K562 (cell line): ENCODE data around the gene TXNRD2. TPM values are rescaled to one million over a fixed set of nuclear protein-coding genes. Genes with fewer than 3 reads are reported as not detected.
A peak's percentile ranks its signal among the peaks of the same experiment; 100 is the strongest.

Experiments used
- CXXC5 ChIP-seq: fragments of 250-450 bp; sonication (Bioruptor Pico); IDR thresholded peaks from 2 replicates; pipeline ENCODE4 v1.8.0; 2022; ENCODE audit warnings: inconsistent platforms, mild to moderate bottlenecking, moderate library complexity
- DNMT1 ChIP-seq: fragments of 450-650 bp; IDR thresholded peaks from 2 replicates; pipeline ENCODE4 v1.6.1; 2016; ENCODE audit warnings: antibody characterized with exemption, mild to moderate bottlenecking
- ELF1 ChIP-seq: fragments of 200-800 bp; sonication (Bioruptor generic); IDR thresholded peaks from 2 replicates; pipeline ENCODE4 v1.6.1; 2016; ENCODE audit warnings: missing genetic modification characterization, missing compliant biosample characterization
- RBM14 ChIP-seq: fragments of 200-400 bp; formaldehyde crosslinking; IDR thresholded peaks from 2 replicates; pipeline ENCODE4 v1.6.1; 2018; ENCODE audit warnings: low read depth, mild to moderate bottlenecking, low read length, moderate library complexity, borderline replicate concordance; ENCODE audit not compliant: insufficient read depth
- THRAP3 ChIP-seq: fragments of 450-650 bp; IDR thresholded peaks from 2 replicates; pipeline ENCODE4 v1.6.1; 2016; ENCODE audit warnings: mild to moderate bottlenecking, inconsistent platforms, borderline replicate concordance
- ZBED1 ChIP-seq: IDR thresholded peaks from 2 replicates; pipeline ENCODE4 v1.6.1; 2014
- polyA plus RNA-seq, 8 experiments: library from polyadenylated mRNA; depleted of rRNA in 4 of 8; stranded (reverse) in 5 of 8; unstranded in 3 of 8; fragments of >200 nt; fragmentation: Nextera tagmentation in 2 of 8; fragmentation: Illumina TruSeq in 1 of 8; extraction: Ambion mirVana in 2 of 8; extraction: Trizol in 1 of 8; gene quantifications; 2 replicates each; pipeline versions ENCODE4 v1.2.1 to v1.2.3, GENCODE V29; 2011 to 2014; ENCODE audit warnings: inconsistent platforms in 1 of 8, missing spikeins in 1 of 8
- total RNA-seq, 7 experiments: library from RNA; depleted of rRNA in 6 of 7; stranded (reverse); fragments of >200 nt in 6 of 7; fragmentation: Illumina TruSeq in 2 of 7; extraction: Trizol in 2 of 7; gene quantifications; 2 replicates each; pipeline versions ENCODE4 v1.2.1 to v1.2.3, GENCODE V29; 2011 to 2021; ENCODE audit warnings: low replicate concordance in 1 of 7
- TF ChIP-seq, protein P1 (sequence below): sonication (generic); formaldehyde crosslinking; IDR thresholded peaks from 2 replicates; pipeline ENCODE4 v1.8.0; 2022; ENCODE audit warnings: mild to moderate bottlenecking, missing genetic modification reagents
- TF ChIP-seq, protein P2 (sequence below), 2 experiments: fragments of 450-650 bp in 1 of 2; sonication (generic) in 1 of 2; formaldehyde crosslinking in 1 of 2; IDR thresholded peaks; 2 replicates each; pipeline versions ENCODE4 v1.7.1 to v1.9.0; 2016 to 2022; ENCODE audit warnings: inconsistent platforms in 1 of 2, mild to moderate bottlenecking in 1 of 2, missing genetic modification reagents in 1 of 2

TXNRD2 gene
- total and polyA plus RNA-seq, 9 of the 15 experiments (the other 6 are each of a cell fraction or from before 2014, with no cell fraction given) = 3.3 to 80.2 (median 49.4) TPM

DNA sequence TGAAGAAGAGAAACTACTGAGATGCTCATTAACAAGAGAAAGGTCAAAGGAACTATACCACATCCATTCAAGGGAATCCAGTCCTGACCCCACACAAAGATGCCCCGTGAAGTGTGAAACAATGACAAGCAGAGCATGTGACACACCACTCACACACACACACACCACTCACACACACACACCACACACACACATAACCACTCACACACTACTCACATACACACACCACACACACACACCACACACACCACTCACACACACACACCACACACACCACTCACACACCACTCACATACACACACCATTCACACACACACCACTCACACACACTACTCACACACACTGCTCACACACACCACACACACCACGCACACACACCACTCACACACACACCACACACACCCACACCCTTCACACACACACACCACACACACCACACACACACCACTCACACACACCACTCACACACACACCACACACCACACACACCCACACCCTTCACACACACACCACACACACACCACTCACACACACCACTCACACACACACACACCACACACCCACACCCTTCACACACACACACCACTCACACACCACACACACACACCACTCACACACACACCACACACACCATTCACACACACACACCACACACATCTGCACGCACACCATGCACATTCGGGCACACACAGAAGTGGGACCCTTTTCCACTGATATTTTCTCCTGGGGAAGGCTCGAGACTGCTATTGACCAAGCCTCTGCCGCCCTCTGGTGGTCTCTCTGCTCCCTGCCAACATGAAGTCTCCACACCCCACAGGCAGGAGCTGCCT, 32.1 kb downstream of the TXNRD2 start (continued):
- TF ChIP-seq ELF1 (tag) (peak; percentile 30; the same call in 1 of the 2 replicates), THRAP3 (no peak; the same call in 1 of the 2 replicates), ZBED1 (no peak; the same call in 1 of the 2 replicates), DNMT1 (peak; percentile 99; the same call in 1 of the 2 replicates), RBM14 (peak; percentile 93; the same call in 1 of the 2 replicates), CXXC5 (CRISPR knock-in tag) (peak; percentile 47)
- TF ChIP-seq, protein P1, sequence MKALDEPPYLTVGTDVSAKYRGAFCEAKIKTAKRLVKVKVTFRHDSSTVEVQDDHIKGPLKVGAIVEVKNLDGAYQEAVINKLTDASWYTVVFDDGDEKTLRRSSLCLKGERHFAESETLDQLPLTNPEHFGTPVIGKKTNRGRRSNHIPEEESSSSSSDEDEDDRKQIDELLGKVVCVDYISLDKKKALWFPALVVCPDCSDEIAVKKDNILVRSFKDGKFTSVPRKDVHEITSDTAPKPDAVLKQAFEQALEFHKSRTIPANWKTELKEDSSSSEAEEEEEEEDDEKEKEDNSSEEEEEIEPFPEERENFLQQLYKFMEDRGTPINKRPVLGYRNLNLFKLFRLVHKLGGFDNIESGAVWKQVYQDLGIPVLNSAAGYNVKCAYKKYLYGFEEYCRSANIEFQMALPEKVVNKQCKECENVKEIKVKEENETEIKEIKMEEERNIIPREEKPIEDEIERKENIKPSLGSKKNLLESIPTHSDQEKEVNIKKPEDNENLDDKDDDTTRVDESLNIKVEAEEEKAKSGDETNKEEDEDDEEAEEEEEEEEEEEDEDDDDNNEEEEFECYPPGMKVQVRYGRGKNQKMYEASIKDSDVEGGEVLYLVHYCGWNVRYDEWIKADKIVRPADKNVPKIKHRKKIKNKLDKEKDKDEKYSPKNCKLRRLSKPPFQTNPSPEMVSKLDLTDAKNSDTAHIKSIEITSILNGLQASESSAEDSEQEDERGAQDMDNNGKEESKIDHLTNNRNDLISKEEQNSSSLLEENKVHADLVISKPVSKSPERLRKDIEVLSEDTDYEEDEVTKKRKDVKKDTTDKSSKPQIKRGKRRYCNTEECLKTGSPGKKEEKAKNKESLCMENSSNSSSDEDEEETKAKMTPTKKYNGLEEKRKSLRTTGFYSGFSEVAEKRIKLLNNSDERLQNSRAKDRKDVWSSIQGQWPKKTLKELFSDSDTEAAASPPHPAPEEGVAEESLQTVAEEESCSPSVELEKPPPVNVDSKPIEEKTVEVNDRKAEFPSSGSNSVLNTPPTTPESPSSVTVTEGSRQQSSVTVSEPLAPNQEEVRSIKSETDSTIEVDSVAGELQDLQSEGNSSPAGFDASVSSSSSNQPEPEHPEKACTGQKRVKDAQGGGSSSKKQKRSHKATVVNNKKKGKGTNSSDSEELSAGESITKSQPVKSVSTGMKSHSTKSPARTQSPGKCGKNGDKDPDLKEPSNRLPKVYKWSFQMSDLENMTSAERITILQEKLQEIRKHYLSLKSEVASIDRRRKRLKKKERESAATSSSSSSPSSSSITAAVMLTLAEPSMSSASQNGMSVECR = no peak
- TF ChIP-seq, protein P2, sequence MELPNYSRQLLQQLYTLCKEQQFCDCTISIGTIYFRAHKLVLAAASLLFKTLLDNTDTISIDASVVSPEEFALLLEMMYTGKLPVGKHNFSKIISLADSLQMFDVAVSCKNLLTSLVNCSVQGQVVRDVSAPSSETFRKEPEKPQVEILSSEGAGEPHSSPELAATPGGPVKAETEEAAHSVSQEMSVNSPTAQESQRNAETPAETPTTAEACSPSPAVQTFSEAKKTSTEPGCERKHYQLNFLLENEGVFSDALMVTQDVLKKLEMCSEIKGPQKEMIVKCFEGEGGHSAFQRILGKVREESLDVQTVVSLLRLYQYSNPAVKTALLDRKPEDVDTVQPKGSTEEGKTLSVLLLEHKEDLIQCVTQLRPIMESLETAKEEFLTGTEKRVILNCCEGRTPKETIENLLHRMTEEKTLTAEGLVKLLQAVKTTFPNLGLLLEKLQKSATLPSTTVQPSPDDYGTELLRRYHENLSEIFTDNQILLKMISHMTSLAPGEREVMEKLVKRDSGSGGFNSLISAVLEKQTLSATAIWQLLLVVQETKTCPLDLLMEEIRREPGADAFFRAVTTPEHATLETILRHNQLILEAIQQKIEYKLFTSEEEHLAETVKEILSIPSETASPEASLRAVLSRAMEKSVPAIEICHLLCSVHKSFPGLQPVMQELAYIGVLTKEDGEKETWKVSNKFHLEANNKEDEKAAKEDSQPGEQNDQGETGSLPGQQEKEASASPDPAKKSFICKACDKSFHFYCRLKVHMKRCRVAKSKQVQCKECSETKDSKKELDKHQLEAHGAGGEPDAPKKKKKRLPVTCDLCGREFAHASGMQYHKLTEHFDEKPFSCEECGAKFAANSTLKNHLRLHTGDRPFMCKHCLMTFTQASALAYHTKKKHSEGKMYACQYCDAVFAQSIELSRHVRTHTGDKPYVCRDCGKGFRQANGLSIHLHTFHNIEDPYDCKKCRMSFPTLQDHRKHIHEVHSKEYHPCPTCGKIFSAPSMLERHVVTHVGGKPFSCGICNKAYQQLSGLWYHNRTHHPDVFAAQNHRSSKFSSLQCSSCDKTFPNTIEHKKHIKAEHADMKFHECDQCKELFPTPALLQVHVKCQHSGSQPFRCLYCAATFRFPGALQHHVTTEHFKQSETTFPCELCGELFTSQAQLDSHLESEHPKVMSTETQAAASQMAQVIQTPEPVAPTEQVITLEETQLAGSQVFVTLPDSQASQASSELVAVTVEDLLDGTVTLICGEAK (IDR thresholded peaks at IDR 0.05) = peak; percentile 71; the same call in 1 of the 2 replicates
- TF ChIP-seq, protein P2 (CRISPR knock-in tag; IDR thresholded peaks at IDR 0.05) = peak; percentile 83
